ENCODE data around the gene CCDC120.

The CCDC120 gene

GRCh38 chrX:49058794-49059193 lies at the start of gene CCDC120:
CCDC120 (plus strand) TSS chrX:49058999; CDS start chrX:49062042, 3,043 bp downstream.
- no peak for DNase-seq

- no peak for DNase-seq
Measured at GRCh38 chrX:49019050-49019449, 39.7 kb upstream of the CCDC120 start.

GRCh38 chrX:49019599-49020249 lies 39.1 kb upstream of the CCDC120 start:
- DNase-seq, result no peak

GRCh38 chrX:49029876-49030275 lies 28.9 kb upstream of the CCDC120 start:
- no peak for DNase-seq

GRCh38 chrX:49030283-49030682 lies 28.5 kb upstream of the CCDC120 start:
- DNase-seq, result no peak

- no peak for DNase-seq
Measured at GRCh38 chrX:49037883-49038475, 20.8 kb upstream of the CCDC120 start.

GRCh38 chrX:49039598-49040375 lies 19.0 kb upstream of the CCDC120 start:
- no peak for DNase-seq

GRCh38 chrX:49040376-49040955 lies 18.3 kb upstream of the CCDC120 start:
- DNase-seq, result no peak

GRCh38 chrX:49041744-49042580 lies 16.8 kb upstream of the CCDC120 start:
- DNase-seq, result no peak

GRCh38 chrX:49042581-49043219 lies 16.1 kb upstream of the CCDC120 start:
- no peak for DNase-seq

GRCh38 chrX:49043220-49043986 lies 15.4 kb upstream of the CCDC120 start, which contains the start of gene TFE3:
TFE3 (minus strand) TSS chrX:49043357; CDS start chrX:49043226, 131 bp downstream.
- DNase-seq, result peak; percentile 99

GRCh38 chrX:49043987-49044281 lies 14.9 kb upstream of the CCDC120 start:
- DNase-seq, result no peak

GRCh38 chrX:49053223-49054072 lies 5.4 kb upstream of the CCDC120 start:
- peak; percentile 79 for DNase-seq

GRCh38 chrX:49054073-49054762 lies 4.6 kb upstream of the CCDC120 start:
- no peak for DNase-seq

- no peak for DNase-seq
Measured at GRCh38 chrX:49059201-49059600, 402 bp downstream of the CCDC120 start.

- DNase-seq, result no peak
Measured at GRCh38 chrX:49059681-49060085, 884 bp downstream of the CCDC120 start.

GRCh38 chrX:49060914-49061313 lies 2.1 kb downstream of the CCDC120 start:
- DNase-seq, result no peak

GRCh38 chrX:49061490-49061889 lies 2.7 kb downstream of the CCDC120 start:
- DNase-seq, result no peak

GRCh38 chrX:49061916-49062315 lies 3.1 kb downstream of the CCDC120 start:
- no peak for DNase-seq

- no peak for DNase-seq
Measured at GRCh38 chrX:49063715-49064114, 4.9 kb downstream of the CCDC120 start.

Data from NCI-H1694 (cell line).